Measurements from ENCODE around the gene CASP12. TPM values are rescaled to one million over a fixed set of nuclear protein-coding genes. Genes with fewer than 3 reads are reported as not detected.

CASP12 gene
- total and polyA plus RNA-seq, 2 experiments from 2014 or later = not detected

GRCh38 chr11:104855965-104856364, 42.3 kb downstream of the CASP12 start:
- Histone ChIP-seq H2AFZ (no peak overlapping the region), H3K36me3 (ENCODE audit: insufficient read depth) (no peaks in the 10 kb centered on the region), H3K4me2 (no peak overlapping the region), H3F3A (replicated peaks; ENCODE audit: low read depth) (no peaks in the 10 kb centered on the region), H4K20me1 (replicated peaks; ENCODE audit: insufficient read depth) (no peaks in the 10 kb centered on the region), H3K27ac (ENCODE audit: low read depth) (no peak overlapping the region), H3K9me2 (ENCODE audit: insufficient read depth) (no peaks in the 10 kb centered on the region), H3K27me3 (ENCODE audit: insufficient read depth) (no peaks in the 10 kb centered on the region), H3K4me1 (ENCODE audit: insufficient read depth) (peaks cover 20% of the 10 kb centered on the region), H3K4me3 (no peak overlapping the region), H3K79me2 (replicated peaks; ENCODE audit: insufficient read depth) (no peaks in the 10 kb centered on the region)
- no peaks in the 10 kb centered on the region for H3K36me3 Mint-ChIP-seq (ENCODE audit: low read depth)
- TF ChIP-seq STAT1 (IDR thresholded peaks at IDR 0.05; ENCODE audit: unreplicated experiment) (no peak), EZH2 (IDR thresholded peaks at IDR 0.05; ENCODE audit: low read depth, unreplicated experiment) (no peak), ZNF114 (CRISPR knock-in tag; IDR thresholded peaks at IDR 0.05) (no peak), CTCF (conservative IDR thresholded peaks at IDR 0.05; ENCODE audit: low read depth in 2 of 2) (no peak)
- no peak overlapping the region for H3K4me3 Mint-ChIP-seq
- H3K4me1 Mint-ChIP-seq = peaks cover 32% of the 10 kb centered on the region
- H3K27me3 Mint-ChIP-seq (ENCODE audit: insufficient read depth, low read depth, poor library complexity) = peaks cover 3% of the 10 kb centered on the region
- no peaks in the 10 kb centered on the region for H3K9me3 Mint-ChIP-seq
- H3K27ac Mint-ChIP-seq = no peak overlapping the region; the same call in 1 of the 2 replicates
- no peak for DNase-seq (ENCODE audit: low spot score)
- no peak for ATAC-seq

- Histone ChIP-seq H3K79me2 (replicated peaks; ENCODE audit: insufficient read depth) (no peaks in the 10 kb centered on the region), H4K20me1 (replicated peaks; ENCODE audit: insufficient read depth) (no peaks in the 10 kb centered on the region), H3K4me3 (no peak overlapping the region), H3K9me2 (ENCODE audit: insufficient read depth) (no peaks in the 10 kb centered on the region), H3K27ac (ENCODE audit: low read depth) (no peak overlapping the region), H3K27me3 (ENCODE audit: insufficient read depth) (no peaks in the 10 kb centered on the region), H3K36me3 (ENCODE audit: insufficient read depth) (no peaks in the 10 kb centered on the region), H3K4me2 (no peak overlapping the region), H2AFZ (no peak overlapping the region), H3K4me1 (ENCODE audit: insufficient read depth) (peaks cover 19% of the 10 kb centered on the region), H3F3A (replicated peaks; ENCODE audit: low read depth) (no peaks in the 10 kb centered on the region)
- ATAC-seq (no peak), DNase-seq (ENCODE audit: low spot score) (no peak)
- H3K36me3 Mint-ChIP-seq (ENCODE audit: low read depth) = no peaks in the 10 kb centered on the region
- no peaks in the 10 kb centered on the region for H3K9me3 Mint-ChIP-seq
- peaks cover 3% of the 10 kb centered on the region for H3K27me3 Mint-ChIP-seq (ENCODE audit: insufficient read depth, low read depth, poor library complexity)
- no peak overlapping the region for H3K27ac Mint-ChIP-seq
- H3K4me1 Mint-ChIP-seq = peaks cover 20% of the 10 kb centered on the region
- no peak overlapping the region for H3K4me3 Mint-ChIP-seq
- TF ChIP-seq STAT1 (IDR thresholded peaks at IDR 0.05; ENCODE audit: unreplicated experiment) = no peak
- TF ChIP-seq, protein P1, sequence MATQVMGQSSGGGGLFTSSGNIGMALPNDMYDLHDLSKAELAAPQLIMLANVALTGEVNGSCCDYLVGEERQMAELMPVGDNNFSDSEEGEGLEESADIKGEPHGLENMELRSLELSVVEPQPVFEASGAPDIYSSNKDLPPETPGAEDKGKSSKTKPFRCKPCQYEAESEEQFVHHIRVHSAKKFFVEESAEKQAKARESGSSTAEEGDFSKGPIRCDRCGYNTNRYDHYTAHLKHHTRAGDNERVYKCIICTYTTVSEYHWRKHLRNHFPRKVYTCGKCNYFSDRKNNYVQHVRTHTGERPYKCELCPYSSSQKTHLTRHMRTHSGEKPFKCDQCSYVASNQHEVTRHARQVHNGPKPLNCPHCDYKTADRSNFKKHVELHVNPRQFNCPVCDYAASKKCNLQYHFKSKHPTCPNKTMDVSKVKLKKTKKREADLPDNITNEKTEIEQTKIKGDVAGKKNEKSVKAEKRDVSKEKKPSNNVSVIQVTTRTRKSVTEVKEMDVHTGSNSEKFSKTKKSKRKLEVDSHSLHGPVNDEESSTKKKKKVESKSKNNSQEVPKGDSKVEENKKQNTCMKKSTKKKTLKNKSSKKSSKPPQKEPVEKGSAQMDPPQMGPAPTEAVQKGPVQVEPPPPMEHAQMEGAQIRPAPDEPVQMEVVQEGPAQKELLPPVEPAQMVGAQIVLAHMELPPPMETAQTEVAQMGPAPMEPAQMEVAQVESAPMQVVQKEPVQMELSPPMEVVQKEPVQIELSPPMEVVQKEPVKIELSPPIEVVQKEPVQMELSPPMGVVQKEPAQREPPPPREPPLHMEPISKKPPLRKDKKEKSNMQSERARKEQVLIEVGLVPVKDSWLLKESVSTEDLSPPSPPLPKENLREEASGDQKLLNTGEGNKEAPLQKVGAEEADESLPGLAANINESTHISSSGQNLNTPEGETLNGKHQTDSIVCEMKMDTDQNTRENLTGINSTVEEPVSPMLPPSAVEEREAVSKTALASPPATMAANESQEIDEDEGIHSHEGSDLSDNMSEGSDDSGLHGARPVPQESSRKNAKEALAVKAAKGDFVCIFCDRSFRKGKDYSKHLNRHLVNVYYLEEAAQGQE (IDR thresholded peaks at IDR 0.05; ENCODE audit: unreplicated experiment) = no peak
- no peak for TF ChIP-seq NANOG (IDR thresholded peaks at IDR 0.05; ENCODE audit: borderline replicate concordance)
- TF ChIP-seq ZNF331 (CRISPR knock-in tag; IDR thresholded peaks at IDR 0.05; ENCODE audit: low read depth) = no peak
- TF ChIP-seq POLR2AphosphoS5 (IDR thresholded peaks at IDR 0.05; ENCODE audit: low read depth) = no peak
Measured at GRCh38 chr11:104853276-104853675, 45.0 kb downstream of the CASP12 start.

Data from GM23338 (cell line).